Occipital lobe (tissue), 3 donors: ENCODE results near the gene EIF2B5. TPM values are rescaled to one million over a fixed set of nuclear protein-coding genes. Genes with fewer than 3 reads are reported as not detected.

ENCODE experiments used
- DNase-seq: peaks from one replicate; lab custom pipeline; 2025; lab: John Stamatoyannopoulos, UW
- small RNA-seq: library from RNA; depleted of rRNA; stranded (forward); fragments of <200 nt; gene quantifications from one replicate; pipeline ENCODE3, GENCODE V24; 2014
- total RNA-seq: library from RNA; depleted of rRNA; stranded (reverse); fragments of >200 nt; gene quantifications from one replicate; pipeline ENCODE4 v1.2.3, GENCODE V29; 2014

The EIF2B5 gene
- total RNA-seq, 1 donor from 2014 or later: 45.5 TPM

GRCh38 chr3:184193991-184194539 lies 58.9 kb downstream of the EIF2B5 start:
- no peak for DNase-seq

Small RNA genes within 50 kb of the gene (small RNA-seq; reads per million reads assigned to genes)
- gene RF00019: not detected

Other genes starting within 250 kb of the EIF2B5 start
- gene ABCC5, start 117.5 kb upstream of the EIF2B5 start, total RNA-seq: 55.4 TPM
- not detected for gene HTR3D, start 103.6 kb upstream of the EIF2B5 start, total RNA-seq
- gene HTR3C, start 82.3 kb upstream of the EIF2B5 start, total RNA-seq: not detected
- not detected for gene HTR3E, start 38.3 kb upstream of the EIF2B5 start, total RNA-seq
- 30.9 TPM for gene DVL3, start 20.0 kb downstream of the EIF2B5 start, total RNA-seq
- gene AP2M1, start 39.5 kb downstream of the EIF2B5 start, total RNA-seq: 263 TPM
- 41.2 TPM for gene ABCF3, start 50.8 kb downstream of the EIF2B5 start, total RNA-seq
- 0.31 TPM for gene VWA5B2, start 94.2 kb downstream of the EIF2B5 start, total RNA-seq
- gene ALG3, start 113.6 kb downstream of the EIF2B5 start, total RNA-seq: 10.6 TPM
- 0.94 TPM for gene EEF1AKMT4, start 114.3 kb downstream of the EIF2B5 start, total RNA-seq
- 3.4 TPM for gene CAMK2N2, start 126.2 kb downstream of the EIF2B5 start, total RNA-seq
- 2.2 TPM for gene ECE2, start 140.7 kb downstream of the EIF2B5 start, total RNA-seq
- gene PSMD2, start 163.9 kb downstream of the EIF2B5 start, total RNA-seq: 244 TPM
- 77.8 TPM for gene EIF4G1, start 179.2 kb downstream of the EIF2B5 start, total RNA-seq
- 61.6 TPM for gene FAM131A, start 202.2 kb downstream of the EIF2B5 start, total RNA-seq
- 8.4 TPM for gene CLCN2, start 226.2 kb downstream of the EIF2B5 start, total RNA-seq
- gene POLR2H, start 226.4 kb downstream of the EIF2B5 start, total RNA-seq: 27.6 TPM
- gene THPO, start 242.8 kb downstream of the EIF2B5 start, total RNA-seq: not detected
- gene CHRD, start 244.7 kb downstream of the EIF2B5 start, total RNA-seq: 11.4 TPM